ENCODE measurements around the gene NDUFV2. TPM values are rescaled to one million over a fixed set of nuclear protein-coding genes. Genes with fewer than 3 reads are reported as not detected.
"Not testable (repeated sequence)": the region's sequence is repeated elsewhere in the genome, so short reads cannot be mapped to it uniquely, and the experiment has no call there.

NDUFV2 gene
- total RNA-seq, 1 donor from 2014 or later: 124 TPM

GRCh38 chr18:9160014-9160413, 57.5 kb downstream of the NDUFV2 start:
- DNase-seq (ENCODE audit: low spot score, unreplicated experiment): no peak
- Mint-ChIP-seq H3K4me1 (ENCODE audit: low read depth) (peaks cover 13% of the 10 kb centered on the region), H3K27me3 (no peaks in the 10 kb centered on the region), H3K4me3 (ENCODE audit: low read depth) (no peak overlapping the region), H3K27ac (no peak overlapping the region), H3K9me3 (ENCODE audit: low read depth) (peaks cover 29% of the 10 kb centered on the region), H3K36me3 (ENCODE audit: insufficient read depth) (peaks cover 27% of the 10 kb centered on the region)
- no peak for TF ChIP-seq CTCF (IDR thresholded peaks at IDR 0.05; ENCODE audit: unreplicated experiment)

GRCh38 chr18:9162663-9163062, 60.2 kb downstream of the NDUFV2 start:
- not testable (repeated sequence) for H3K27me3 Mint-ChIP-seq, H3K27ac Mint-ChIP-seq

GRCh38 chr18:9164149-9164548, 61.6 kb downstream of the NDUFV2 start:
- not testable (repeated sequence) for DNase-seq (ENCODE audit: low spot score, unreplicated experiment); H3K27me3 Mint-ChIP-seq; H3K4me3 Mint-ChIP-seq (ENCODE audit: low read depth); H3K4me1 Mint-ChIP-seq (ENCODE audit: low read depth); H3K27ac Mint-ChIP-seq
- Mint-ChIP-seq H3K9me3 (ENCODE audit: low read depth) (peaks cover 39% of the 10 kb centered on the region), H3K36me3 (ENCODE audit: insufficient read depth) (peaks cover 39% of the 10 kb centered on the region)

More at GRCh38 chr18:9162663-9163062, 60.2 kb downstream of the NDUFV2 start:
- Mint-ChIP-seq H3K4me1 (ENCODE audit: low read depth) (peaks cover 12% of the 10 kb centered on the region), H3K9me3 (ENCODE audit: low read depth) (peaks cover 36% of the 10 kb centered on the region), H3K36me3 (ENCODE audit: insufficient read depth) (peaks cover 33% of the 10 kb centered on the region)
- not testable (repeated sequence) for DNase-seq (ENCODE audit: low spot score, unreplicated experiment); H3K4me3 Mint-ChIP-seq (ENCODE audit: low read depth)

GRCh38 chr18:9165883-9166282, 63.4 kb downstream of the NDUFV2 start:
- H3K4me1 Mint-ChIP-seq (ENCODE audit: low read depth); H3K27me3 Mint-ChIP-seq; H3K4me3 Mint-ChIP-seq (ENCODE audit: low read depth); H3K27ac Mint-ChIP-seq; DNase-seq (ENCODE audit: low spot score, unreplicated experiment): not testable (repeated sequence)
- H3K36me3 Mint-ChIP-seq (ENCODE audit: insufficient read depth): peaks cover 44% of the 10 kb centered on the region
- H3K9me3 Mint-ChIP-seq (ENCODE audit: low read depth): peaks cover 48% of the 10 kb centered on the region

- not testable (repeated sequence) for H3K4me1 Mint-ChIP-seq (ENCODE audit: low read depth); DNase-seq (ENCODE audit: low spot score, unreplicated experiment); H3K27me3 Mint-ChIP-seq; H3K27ac Mint-ChIP-seq; H3K4me3 Mint-ChIP-seq (ENCODE audit: low read depth)
- H3K36me3 Mint-ChIP-seq (ENCODE audit: insufficient read depth): peaks cover 29% of the 10 kb centered on the region
- H3K9me3 Mint-ChIP-seq (ENCODE audit: low read depth): peaks cover 29% of the 10 kb centered on the region
These were observed 67.0 kb downstream of the NDUFV2 start for GRCh38 chr18:9169515-9169914.

GRCh38 chr18:9171919-9172318, 69.4 kb downstream of the NDUFV2 start:
- H3K27me3 Mint-ChIP-seq; H3K4me3 Mint-ChIP-seq (ENCODE audit: low read depth); H3K27ac Mint-ChIP-seq; DNase-seq (ENCODE audit: low spot score, unreplicated experiment); H3K4me1 Mint-ChIP-seq (ENCODE audit: low read depth): not testable (repeated sequence)
- H3K36me3 Mint-ChIP-seq (ENCODE audit: insufficient read depth): peaks cover 23% of the 10 kb centered on the region
- H3K9me3 Mint-ChIP-seq (ENCODE audit: low read depth): peaks cover 20% of the 10 kb centered on the region

GRCh38 chr18:9172506-9173127, 70.1 kb downstream of the NDUFV2 start:
- Mint-ChIP-seq H3K4me3 (ENCODE audit: low read depth) (no peak overlapping the region), H3K27me3 (no peaks in the 10 kb centered on the region), H3K36me3 (ENCODE audit: insufficient read depth) (peaks cover 22% of the 10 kb centered on the region), H3K27ac (no peak overlapping the region), H3K9me3 (ENCODE audit: low read depth) (peaks cover 17% of the 10 kb centered on the region), H3K4me1 (ENCODE audit: low read depth) (no peaks in the 10 kb centered on the region)
- TF ChIP-seq CTCF (IDR thresholded peaks at IDR 0.05; ENCODE audit: unreplicated experiment): no peak
- DNase-seq (ENCODE audit: low spot score, unreplicated experiment): no peak

GRCh38 chr18:9173770-9174233, 71.3 kb downstream of the NDUFV2 start:
- peaks cover 16% of the 10 kb centered on the region for H3K9me3 Mint-ChIP-seq (ENCODE audit: low read depth)
- no peak for DNase-seq (ENCODE audit: low spot score, unreplicated experiment)
- TF ChIP-seq CTCF (IDR thresholded peaks at IDR 0.05; ENCODE audit: unreplicated experiment): no peak
- H3K27ac Mint-ChIP-seq: no peak overlapping the region
- no peaks in the 10 kb centered on the region for H3K4me1 Mint-ChIP-seq (ENCODE audit: low read depth)
- H3K36me3 Mint-ChIP-seq (ENCODE audit: insufficient read depth): peaks cover 18% of the 10 kb centered on the region
- H3K27me3 Mint-ChIP-seq: no peaks in the 10 kb centered on the region
- no peak overlapping the region for H3K4me3 Mint-ChIP-seq (ENCODE audit: low read depth)
